KMS-11 (cell line): ENCODE data around the gene ZBTB17.

ENCODE experiments used
- H2AFZ ChIP-seq: fragments of 200-600 bp; sonication (generic); 2 replicates; pipeline ENCODE4 v1.6.1; 2016; ENCODE audit warnings: antibody characterized with exemption, mixed run types, low read depth
- H3K27ac ChIP-seq: fragments of 200-600 bp; sonication (generic); 2 replicates; pipeline ENCODE4 v1.6.1; 2016; ENCODE audit warnings: mild to moderate bottlenecking, mixed run types
- H3K27me3 ChIP-seq: fragments of 200-600 bp; sonication (generic); 2 replicates; pipeline ENCODE4 v1.6.1; 2017; ENCODE audit warnings: mild to moderate bottlenecking, low read depth, mixed run types, moderate library complexity; ENCODE audit not compliant: insufficient read depth
- H3K36me3 ChIP-seq: fragments of 200-600 bp; sonication (generic); 2 replicates; pipeline ENCODE4 v1.6.1; 2017; ENCODE audit warnings: mild to moderate bottlenecking, mixed run types; ENCODE audit not compliant: insufficient read depth
- H3K4me1 ChIP-seq: fragments of 200-600 bp; sonication (generic); 2 replicates; pipeline ENCODE4 v1.6.1; 2016; ENCODE audit warnings: mild to moderate bottlenecking, low read depth, mixed run types; ENCODE audit not compliant: poor library complexity, severe bottlenecking
- H3K4me2 ChIP-seq: fragments of 200-600 bp; sonication (generic); 2 replicates; pipeline ENCODE4 v1.7.0; 2016; ENCODE audit warnings: mild to moderate bottlenecking, mixed run types
- H3K4me3 ChIP-seq: fragments of 200-600 bp; sonication (generic); IDR thresholded peaks from 2 replicates; pipeline ENCODE4 v1.6.1; 2017; ENCODE audit warnings: low read depth, low read length, mixed read lengths; ENCODE audit not compliant: insufficient read depth
- H3K79me2 ChIP-seq: fragments of 200-600 bp; sonication (generic); 2 replicates; pipeline ENCODE4 v1.6.1; 2016; ENCODE audit warnings: low read depth, mixed run types; ENCODE audit not compliant: insufficient read depth
- H3K9ac ChIP-seq: fragments of 200-600 bp; sonication (generic); 2 replicates; pipeline ENCODE4 v1.6.1; 2016; ENCODE audit warnings: mild to moderate bottlenecking, mixed run types
- H4K20me1 ChIP-seq: fragments of 200-600 bp; sonication (generic); 2 replicates; pipeline ENCODE4 v1.6.1; 2016; ENCODE audit warnings: mild to moderate bottlenecking, mixed run types; ENCODE audit not compliant: insufficient read depth
- TF ChIP-seq, protein P1 (sequence below): fragments of 200-600 bp; sonication (generic); conservative IDR thresholded peaks from 2 replicates; pipeline ENCODE4 v1.6.1; 2017; ENCODE audit warnings: low read depth, mild to moderate bottlenecking, antibody characterized with exemption, low read length, moderate library complexity, mixed read lengths

The ZBTB17 gene

GRCh38 chr1:15973772-15974171 is 2.1 kb downstream of the ZBTB17 start:
- Histone ChIP-seq H3K4me1 (peaks cover 8% of the 10 kb centered on the region), H2AFZ (no peak overlapping the region), H3K4me3 (no peak overlapping the region), H3K4me2 (no peak overlapping the region), H3K27ac (no peak overlapping the region), H3K36me3 (no peaks in the 10 kb centered on the region), H3K9ac (no peak overlapping the region), H4K20me1 (no peaks in the 10 kb centered on the region), H3K79me2 (peaks cover 18% of the 10 kb centered on the region; the same call in 1 of the 2 replicates), H3K27me3 (no peaks in the 10 kb centered on the region)
- TF ChIP-seq, protein P1, sequence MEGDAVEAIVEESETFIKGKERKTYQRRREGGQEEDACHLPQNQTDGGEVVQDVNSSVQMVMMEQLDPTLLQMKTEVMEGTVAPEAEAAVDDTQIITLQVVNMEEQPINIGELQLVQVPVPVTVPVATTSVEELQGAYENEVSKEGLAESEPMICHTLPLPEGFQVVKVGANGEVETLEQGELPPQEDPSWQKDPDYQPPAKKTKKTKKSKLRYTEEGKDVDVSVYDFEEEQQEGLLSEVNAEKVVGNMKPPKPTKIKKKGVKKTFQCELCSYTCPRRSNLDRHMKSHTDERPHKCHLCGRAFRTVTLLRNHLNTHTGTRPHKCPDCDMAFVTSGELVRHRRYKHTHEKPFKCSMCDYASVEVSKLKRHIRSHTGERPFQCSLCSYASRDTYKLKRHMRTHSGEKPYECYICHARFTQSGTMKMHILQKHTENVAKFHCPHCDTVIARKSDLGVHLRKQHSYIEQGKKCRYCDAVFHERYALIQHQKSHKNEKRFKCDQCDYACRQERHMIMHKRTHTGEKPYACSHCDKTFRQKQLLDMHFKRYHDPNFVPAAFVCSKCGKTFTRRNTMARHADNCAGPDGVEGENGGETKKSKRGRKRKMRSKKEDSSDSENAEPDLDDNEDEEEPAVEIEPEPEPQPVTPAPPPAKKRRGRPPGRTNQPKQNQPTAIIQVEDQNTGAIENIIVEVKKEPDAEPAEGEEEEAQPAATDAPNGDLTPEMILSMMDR: no peak

- no peak overlapping the region for H3K4me3 ChIP-seq
- H2AFZ ChIP-seq: no peak overlapping the region
- peaks cover 24% of the 10 kb centered on the region; the same call in 1 of the 2 replicates for H3K79me2 ChIP-seq
- H4K20me1 ChIP-seq: no peaks in the 10 kb centered on the region
- TF ChIP-seq, protein P1: no peak
- H3K4me1 ChIP-seq: peaks cover 8% of the 10 kb centered on the region
- no peak overlapping the region for H3K9ac ChIP-seq
- H3K27me3 ChIP-seq: no peaks in the 10 kb centered on the region
- no peak overlapping the region for H3K27ac ChIP-seq
- H3K36me3 ChIP-seq: no peaks in the 10 kb centered on the region
- H3K4me2 ChIP-seq: no peak overlapping the region
Observed at GRCh38 chr1:15972409-15972808, 3.5 kb downstream of the ZBTB17 start.

GRCh38 chr1:15970911-15971310 is 5.0 kb downstream of the ZBTB17 start:
- no peaks in the 10 kb centered on the region for H4K20me1 ChIP-seq
- peaks cover 12% of the 10 kb centered on the region for H3K4me1 ChIP-seq
- H3K9ac ChIP-seq: no peak overlapping the region
- TF ChIP-seq, protein P1: no peak
- no peaks in the 10 kb centered on the region for H3K27me3 ChIP-seq
- H3K4me3 ChIP-seq: no peak overlapping the region
- H3K27ac ChIP-seq: no peak overlapping the region
- no peak overlapping the region for H3K4me2 ChIP-seq
- H3K36me3 ChIP-seq: no peaks in the 10 kb centered on the region
- H2AFZ ChIP-seq: no peak overlapping the region
- peaks cover 26% of the 10 kb centered on the region; the same call in 1 of the 2 replicates for H3K79me2 ChIP-seq

GRCh38 chr1:15969321-15969880 is 6.5 kb downstream of the ZBTB17 start:
- no peak overlapping the region for H3K4me3 ChIP-seq
- peaks cover 18% of the 10 kb centered on the region; the same call in 1 of the 2 replicates for H3K79me2 ChIP-seq
- peaks cover 23% of the 10 kb centered on the region for H3K4me1 ChIP-seq
- H3K27me3 ChIP-seq: no peaks in the 10 kb centered on the region
- no peak overlapping the region for H3K4me2 ChIP-seq
- no peaks in the 10 kb centered on the region for H3K36me3 ChIP-seq
- no peak overlapping the region for H3K27ac ChIP-seq
- TF ChIP-seq, protein P1: no peak
- no peak overlapping the region for H2AFZ ChIP-seq
- H3K9ac ChIP-seq: no peak overlapping the region
- H4K20me1 ChIP-seq: no peaks in the 10 kb centered on the region
